HEK293T (cell line): ENCODE data around the gene EPHB4.

ENCODE experiments used
- BHLHE40 ChIP-seq: fragments of 450-650 bp; IDR thresholded peaks from 2 replicates; pipeline ENCODE4 v1.6.1; 2016; ENCODE audit warnings: mild to moderate bottlenecking, moderate library complexity, borderline replicate concordance
- ELF4 ChIP-seq: fragments of 450-650 bp; IDR thresholded peaks from 2 replicates; pipeline ENCODE4 v1.6.1; 2017; ENCODE audit warnings: antibody characterized with exemption
- FOXM1 ChIP-seq: fragments of 450-650 bp; IDR thresholded peaks from 2 replicates; pipeline ENCODE4 v1.6.1; 2017; ENCODE audit warnings: mild to moderate bottlenecking, borderline replicate concordance
- SP1 ChIP-seq: fragments of 450-650 bp; IDR thresholded peaks from 2 replicates; pipeline ENCODE4 v1.6.1; 2017
- SUZ12 ChIP-seq: fragments of 450-650 bp; IDR thresholded peaks from 2 replicates; pipeline ENCODE4 v1.6.1; 2016; ENCODE audit warnings: mild to moderate bottlenecking
- ZNF384 ChIP-seq: fragments of 450-650 bp; IDR thresholded peaks from 2 replicates; pipeline ENCODE4 v1.6.1; 2016

DNA sequence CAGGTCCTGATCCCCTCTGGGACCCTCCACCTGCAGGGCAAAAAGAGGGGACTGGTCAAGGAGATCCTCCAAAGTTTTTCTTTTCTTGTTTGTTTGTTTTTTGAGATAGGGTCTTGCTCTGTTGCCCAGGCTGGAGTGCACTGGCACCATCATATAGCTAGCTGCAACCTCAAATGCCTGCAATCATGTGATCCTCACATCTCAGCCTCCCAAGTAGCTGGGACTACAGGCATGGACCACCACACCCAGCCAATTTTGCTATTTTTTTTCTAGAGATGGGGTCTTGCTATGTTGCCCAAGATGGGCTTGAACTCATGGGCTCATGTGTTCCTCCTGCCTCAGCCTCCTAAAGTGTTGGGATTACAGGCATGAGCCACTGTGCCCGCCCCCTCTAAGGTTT, 41.0 kb downstream of the EPHB4 start:
- TF ChIP-seq BHLHE40 (no peak), FOXM1 (no peak), ZNF384 (no peak), ELF4 (no peak), SP1 (no peak), SUZ12 (no peak)
